ENCODE data around the gene DAPK1. TPM values are rescaled to one million over a fixed set of nuclear protein-coding genes. Genes with fewer than 3 reads are reported as not detected.
A peak's percentile ranks its signal among the peaks of the same experiment; 100 is the strongest.
"Not testable (repeated sequence)": the region's sequence is repeated elsewhere in the genome, so short reads cannot be mapped to it uniquely, and the experiment has no call there.

Gene DAPK1
- total RNA-seq, 1 donor from 2014 or later: 29.5 TPM

DNA sequence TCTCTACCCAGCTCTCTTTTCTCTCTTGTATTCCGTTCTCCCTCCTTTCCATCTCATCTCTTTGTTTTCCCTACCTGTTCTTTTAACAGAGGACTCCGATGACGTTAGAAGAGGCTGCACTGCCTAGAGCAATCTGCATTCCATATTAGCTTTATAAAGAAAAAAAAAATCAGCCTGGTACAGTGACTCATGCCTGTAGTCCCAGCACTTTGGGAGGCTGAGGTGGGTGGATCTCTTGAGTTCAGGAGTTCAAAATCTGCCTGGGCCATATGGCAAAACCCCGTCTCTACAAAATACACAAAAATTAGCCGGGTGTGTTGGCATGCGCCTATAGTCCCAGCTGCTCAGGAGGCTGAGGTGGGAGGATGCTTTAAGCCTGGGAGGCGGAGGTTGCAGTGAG lies 49.0 kb downstream of the DAPK1 start:
- Histone ChIP-seq H3K79me2 (ENCODE audit: low read depth) (peaks cover 22% of the 10 kb centered on the region), H2AFZ (replicated peaks) (no peak overlapping the region), H4K20me1 (ENCODE audit: low read depth) (peaks cover 5% of the 10 kb centered on the region), H3K4me1 (no peaks in the 10 kb centered on the region), H3K4me3 (no peak overlapping the region), H3F3A (ENCODE audit: low read depth) (no peaks in the 10 kb centered on the region), H3K27me3 (no peaks in the 10 kb centered on the region), H3K36me3 (no peaks in the 10 kb centered on the region), H3K4me2 (no peak overlapping the region), H3K9ac (no peak overlapping the region), H3K27ac (no peak overlapping the region), H3K9me3 (ENCODE audit: low read depth) (no peaks in the 10 kb centered on the region)
- H3K4me1 Mint-ChIP-seq: peaks cover 20% of the 10 kb centered on the region
- no peaks in the 10 kb centered on the region for H3K9me3 Mint-ChIP-seq
- peaks cover 20% of the 10 kb centered on the region for H3K36me3 Mint-ChIP-seq
- TF ChIP-seq EZH2phosphoT487 (IDR thresholded peaks at IDR 0.05): no peak
- no peak overlapping the region for H3K4me3 Mint-ChIP-seq
- H3K27ac Mint-ChIP-seq: no peak overlapping the region
- no peak for DNase-seq (ENCODE audit: low spot score)
- H3K27me3 Mint-ChIP-seq (ENCODE audit: insufficient read depth, low read depth): peaks cover 2% of the 10 kb centered on the region

DNA sequence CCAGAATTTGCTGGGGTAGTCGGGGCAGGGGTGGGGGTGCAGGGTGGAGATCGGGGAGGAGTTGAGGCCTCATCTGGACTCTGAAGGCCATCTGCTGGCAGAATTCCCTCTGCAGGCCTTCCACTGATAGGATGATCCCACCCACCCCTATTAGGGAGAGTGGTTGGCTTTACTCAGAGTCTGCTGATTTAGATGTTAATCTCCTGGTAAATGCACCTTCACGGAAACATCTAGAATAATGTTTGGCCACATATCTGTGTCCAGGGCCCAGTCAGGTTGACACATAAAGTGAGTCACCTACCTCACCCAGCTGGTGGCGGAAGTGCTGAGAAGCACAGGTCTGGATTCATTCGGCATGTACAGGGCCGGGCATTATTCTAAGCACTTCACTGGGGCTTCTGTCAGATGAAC lies 50.0 kb downstream of the DAPK1 start:
- Histone ChIP-seq H3K4me3 (no peak overlapping the region), H3K4me1 (no peaks in the 10 kb centered on the region), H3K27ac (no peak overlapping the region), H2AFZ (replicated peaks) (no peak overlapping the region), H4K20me1 (ENCODE audit: low read depth) (peaks cover 5% of the 10 kb centered on the region), H3K9me3 (ENCODE audit: low read depth) (no peaks in the 10 kb centered on the region), H3F3A (ENCODE audit: low read depth) (no peaks in the 10 kb centered on the region), H3K79me2 (ENCODE audit: low read depth) (peaks cover 27% of the 10 kb centered on the region), H3K4me2 (no peak overlapping the region), H3K27me3 (no peaks in the 10 kb centered on the region), H3K36me3 (no peaks in the 10 kb centered on the region), H3K9ac (no peak overlapping the region)
- TF ChIP-seq EZH2phosphoT487 (IDR thresholded peaks at IDR 0.05) (no peak), EZH2 (IDR thresholded peaks at IDR 0.05) (no peak), CTCF (IDR thresholded peaks at IDR 0.05) (peak; percentile 3)
- no peak overlapping the region for H3K4me3 Mint-ChIP-seq
- H3K27ac Mint-ChIP-seq: no peak overlapping the region
- peaks cover 20% of the 10 kb centered on the region for H3K4me1 Mint-ChIP-seq
- no peak for DNase-seq (ENCODE audit: low spot score)
- H3K27me3 Mint-ChIP-seq (ENCODE audit: insufficient read depth, low read depth): peaks cover 2% of the 10 kb centered on the region
- peaks cover 18% of the 10 kb centered on the region for H3K36me3 Mint-ChIP-seq
- no peaks in the 10 kb centered on the region for H3K9me3 Mint-ChIP-seq

DNA sequence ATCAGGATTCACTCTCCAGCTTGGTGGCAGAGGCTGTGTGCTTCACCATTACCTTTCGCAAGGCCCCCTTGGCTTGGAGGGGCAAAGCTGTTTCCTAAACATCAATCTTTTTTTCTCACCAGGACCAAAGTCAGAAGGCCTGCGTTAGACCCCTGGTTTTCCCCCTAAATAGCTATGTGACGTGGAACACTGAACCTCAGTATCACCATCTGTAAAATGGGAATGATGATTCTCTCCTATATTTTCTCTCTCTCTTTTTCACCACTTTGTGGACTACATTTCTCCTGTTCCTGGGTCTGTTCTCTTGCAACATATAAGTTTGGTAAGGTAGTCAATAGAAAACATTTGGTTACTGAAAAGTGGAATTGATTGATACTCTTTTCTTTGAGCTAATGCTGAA lies 50.5 kb downstream of the DAPK1 start:
- Histone ChIP-seq H3F3A (ENCODE audit: low read depth) (no peaks in the 10 kb centered on the region), H3K9me3 (ENCODE audit: low read depth) (no peaks in the 10 kb centered on the region), H3K27me3 (no peaks in the 10 kb centered on the region), H4K20me1 (ENCODE audit: low read depth) (peaks cover 5% of the 10 kb centered on the region), H3K79me2 (ENCODE audit: low read depth) (peaks cover 27% of the 10 kb centered on the region), H3K4me3 (no peak overlapping the region), H2AFZ (replicated peaks) (no peak overlapping the region), H3K36me3 (no peaks in the 10 kb centered on the region), H3K4me2 (no peak overlapping the region), H3K4me1 (no peaks in the 10 kb centered on the region), H3K27ac (no peak overlapping the region), H3K9ac (no peak overlapping the region)
- DNase-seq (ENCODE audit: low spot score): no peak
- H3K4me1 Mint-ChIP-seq: peaks cover 20% of the 10 kb centered on the region
- H3K4me3 Mint-ChIP-seq: no peak overlapping the region
- no peak overlapping the region for H3K27ac Mint-ChIP-seq
- TF ChIP-seq EZH2phosphoT487 (IDR thresholded peaks at IDR 0.05) (no peak), CTCF (IDR thresholded peaks at IDR 0.05) (no peak), EZH2 (IDR thresholded peaks at IDR 0.05) (no peak)
- peaks cover 22% of the 10 kb centered on the region for H3K36me3 Mint-ChIP-seq
- H3K27me3 Mint-ChIP-seq (ENCODE audit: insufficient read depth, low read depth): peaks cover 2% of the 10 kb centered on the region
- no peaks in the 10 kb centered on the region for H3K9me3 Mint-ChIP-seq

DNA sequence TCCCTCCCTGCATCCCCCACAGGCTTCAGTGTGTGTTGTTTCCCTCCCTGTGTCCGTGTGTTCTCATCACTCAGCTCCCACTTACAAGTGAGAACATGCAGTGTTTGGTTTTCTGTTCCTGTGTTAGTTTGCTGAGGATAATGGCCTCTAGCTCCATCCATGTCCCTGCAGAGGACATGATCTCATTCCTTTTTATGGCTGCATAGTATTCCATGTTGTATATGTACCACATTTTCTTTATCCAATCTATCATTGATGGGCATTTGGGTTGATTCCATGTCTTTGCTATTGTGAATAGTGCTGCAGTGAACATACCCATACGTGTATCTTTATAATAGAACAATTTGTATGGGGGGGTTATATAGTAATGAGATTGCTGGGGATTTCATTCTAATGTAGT lies 51.4 kb downstream of the DAPK1 start:
- H3K27ac ChIP-seq; H3K36me3 ChIP-seq; H3K27me3 ChIP-seq; H3K27ac Mint-ChIP-seq; H3K9ac ChIP-seq; DNase-seq (ENCODE audit: low spot score); H3K9me3 Mint-ChIP-seq; H3K4me3 Mint-ChIP-seq; H3K9me3 ChIP-seq (ENCODE audit: low read depth); H3K27me3 Mint-ChIP-seq (ENCODE audit: insufficient read depth, low read depth); H3K4me2 ChIP-seq; H4K20me1 ChIP-seq (ENCODE audit: low read depth); H2AFZ ChIP-seq (replicated peaks); H3K4me1 ChIP-seq; H3K4me3 ChIP-seq; H3F3A ChIP-seq (ENCODE audit: low read depth): not testable (repeated sequence)
- peaks cover 20% of the 10 kb centered on the region for H3K4me1 Mint-ChIP-seq
- H3K79me2 ChIP-seq (ENCODE audit: low read depth): peaks cover 23% of the 10 kb centered on the region
- peaks cover 22% of the 10 kb centered on the region for H3K36me3 Mint-ChIP-seq

Measured in neural progenitor cell (in vitro differentiated cells).